Measurements from ENCODE around the gene NELFB.

Gene NELFB

DNA sequence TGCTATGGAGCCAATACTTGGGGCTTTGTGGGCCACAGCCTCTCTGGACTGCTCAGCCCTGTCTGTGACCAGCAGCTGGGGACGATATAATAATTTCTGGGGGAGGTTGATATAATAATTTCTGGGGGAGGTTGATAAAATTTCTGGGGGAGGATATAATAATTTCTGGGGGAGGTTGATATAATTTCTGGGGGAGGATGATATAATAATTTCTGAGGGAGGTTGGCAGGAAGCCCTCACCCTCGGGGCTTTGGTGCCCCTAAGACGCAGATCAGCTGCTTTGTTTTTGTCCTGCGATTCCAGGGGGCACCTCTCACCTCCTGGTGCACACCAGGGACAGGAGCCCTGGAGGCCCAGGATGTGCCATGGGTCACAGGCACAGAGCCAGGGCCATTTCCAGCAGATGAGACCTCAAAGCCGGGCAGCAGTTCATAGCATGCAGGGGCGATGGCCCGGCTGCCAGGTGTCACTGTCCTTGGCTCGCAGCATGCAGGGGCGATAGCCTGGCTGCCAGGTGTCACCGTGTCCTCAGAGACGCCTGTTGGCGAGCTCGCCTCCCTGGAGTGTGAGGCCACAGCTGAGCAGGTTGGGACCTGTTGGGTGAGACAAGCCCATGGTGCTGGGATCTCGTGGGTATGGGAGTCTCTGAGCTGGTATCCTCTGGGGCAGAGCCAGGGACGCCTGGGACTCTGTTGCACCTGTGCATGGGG lies 18.6 kb downstream of the NELFB start:
- Histone ChIP-seq H3K9ac (peak overlapping the region; percentile 65; the same call in 1 of the 2 replicates), H3K4me1 (peaks cover 99% of the 10 kb centered on the region), H3K4me2 (peak overlapping the region; percentile 92), H3K9me3 (no peaks in the 10 kb centered on the region), H4K20me1 (peaks cover 17% of the 10 kb centered on the region; the same call in 1 of the 2 replicates), H3K4me3 (peak overlapping the region; percentile 62; the same call in 1 of the 2 replicates), H3K27ac (peak overlapping the region; percentile 94), H3K36me3 (peaks cover 33% of the 10 kb centered on the region), H3K27me3 (no peaks in the 10 kb centered on the region)
- TF ChIP-seq Cebpa-rat (IDR thresholded peaks at IDR 0.05) = no peak

DNA sequence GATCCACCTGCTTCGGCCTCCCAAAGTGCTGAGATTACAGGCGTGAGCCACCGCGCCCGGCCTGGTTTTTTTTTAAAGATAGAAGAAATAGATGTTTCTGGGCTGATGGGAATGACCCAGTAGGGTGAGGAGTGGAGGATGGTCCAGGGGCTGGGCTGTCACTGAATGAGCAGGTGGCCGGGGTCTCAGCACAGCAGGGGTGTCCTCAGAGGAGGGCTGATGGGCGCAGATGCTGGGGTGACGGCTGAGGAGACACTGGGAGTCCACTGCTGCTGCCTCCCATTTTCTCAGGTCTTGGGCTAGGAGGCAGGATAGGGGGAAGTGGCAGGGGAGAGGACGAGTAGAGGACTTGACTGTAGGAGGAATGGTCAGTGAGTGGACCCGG lies 20.1 kb downstream of the NELFB start:
- peaks cover 99% of the 10 kb centered on the region for H3K4me1 ChIP-seq
- no peaks in the 10 kb centered on the region for H3K9me3 ChIP-seq
- H3K9ac ChIP-seq = peak overlapping the region; percentile 78
- H3K36me3 ChIP-seq = peaks cover 32% of the 10 kb centered on the region
- TF ChIP-seq Cebpa-rat (IDR thresholded peaks at IDR 0.05) = no peak
- H3K27ac ChIP-seq = peak overlapping the region; percentile 94
- H3K4me2 ChIP-seq = peak overlapping the region; percentile 92
- H4K20me1 ChIP-seq = peaks cover 17% of the 10 kb centered on the region; the same call in 1 of the 2 replicates
- H3K4me3 ChIP-seq = peak overlapping the region; percentile 62; the same call in 1 of the 2 replicates
- H3K27me3 ChIP-seq = no peaks in the 10 kb centered on the region

DNA sequence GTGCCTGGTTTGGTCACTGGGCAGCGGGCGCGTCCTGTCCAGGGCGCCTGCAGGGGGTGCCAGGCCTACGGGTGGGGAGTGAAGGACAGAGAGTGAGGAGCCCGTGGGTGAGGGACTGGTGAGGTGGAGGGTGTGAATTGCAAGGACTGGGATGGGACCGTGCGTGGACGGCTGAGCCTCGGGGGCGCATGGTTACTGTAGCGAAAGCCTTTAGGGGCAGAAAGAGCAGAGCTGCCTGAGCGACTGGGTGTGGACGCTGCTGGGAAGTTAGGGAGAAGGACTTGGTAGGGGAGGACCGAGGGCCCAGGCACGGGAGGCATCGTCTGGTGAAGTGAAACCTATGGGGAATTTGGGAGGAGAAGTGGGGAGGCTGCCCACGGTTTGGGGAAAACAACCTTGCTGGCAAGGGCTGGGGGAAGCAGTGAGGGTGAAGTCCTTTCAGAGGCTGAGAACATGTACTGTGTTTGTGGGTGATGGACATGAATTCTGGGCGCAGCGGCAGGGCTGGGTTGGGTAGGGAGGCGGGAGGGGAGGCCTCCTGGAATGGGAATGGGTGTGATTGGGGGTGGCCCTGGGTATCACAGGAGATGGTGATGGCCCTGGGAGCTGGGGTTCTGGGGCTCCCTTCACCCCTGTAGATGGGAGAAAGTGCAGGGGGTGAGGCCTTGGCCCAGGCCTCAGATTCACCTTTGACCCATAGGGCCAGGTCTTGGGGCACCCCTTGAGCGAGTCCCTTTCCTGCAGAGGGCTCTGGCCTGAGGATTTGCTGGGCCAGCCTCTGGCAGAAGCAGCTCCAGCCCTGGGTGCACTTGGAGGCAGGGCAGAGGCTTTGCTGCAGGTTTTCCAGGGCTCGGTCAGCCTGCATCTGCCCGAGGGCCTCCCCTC lies 20.7 kb downstream of the NELFB start:
- no peaks in the 10 kb centered on the region for H3K9me3 ChIP-seq
- no peaks in the 10 kb centered on the region for H3K27me3 ChIP-seq
- H3K4me1 ChIP-seq = peaks cover 99% of the 10 kb centered on the region
- H3K36me3 ChIP-seq = peaks cover 32% of the 10 kb centered on the region
- peak overlapping the region; percentile 92 for H3K4me2 ChIP-seq
- peaks cover 13% of the 10 kb centered on the region; the same call in 1 of the 2 replicates for H4K20me1 ChIP-seq
- TF ChIP-seq Cebpa-rat (IDR thresholded peaks at IDR 0.05) = no peak
- H3K9ac ChIP-seq = peak overlapping the region; percentile 78
- peak overlapping the region; percentile 62 for H3K4me3 ChIP-seq
- peak overlapping the region; percentile 94 for H3K27ac ChIP-seq

DNA sequence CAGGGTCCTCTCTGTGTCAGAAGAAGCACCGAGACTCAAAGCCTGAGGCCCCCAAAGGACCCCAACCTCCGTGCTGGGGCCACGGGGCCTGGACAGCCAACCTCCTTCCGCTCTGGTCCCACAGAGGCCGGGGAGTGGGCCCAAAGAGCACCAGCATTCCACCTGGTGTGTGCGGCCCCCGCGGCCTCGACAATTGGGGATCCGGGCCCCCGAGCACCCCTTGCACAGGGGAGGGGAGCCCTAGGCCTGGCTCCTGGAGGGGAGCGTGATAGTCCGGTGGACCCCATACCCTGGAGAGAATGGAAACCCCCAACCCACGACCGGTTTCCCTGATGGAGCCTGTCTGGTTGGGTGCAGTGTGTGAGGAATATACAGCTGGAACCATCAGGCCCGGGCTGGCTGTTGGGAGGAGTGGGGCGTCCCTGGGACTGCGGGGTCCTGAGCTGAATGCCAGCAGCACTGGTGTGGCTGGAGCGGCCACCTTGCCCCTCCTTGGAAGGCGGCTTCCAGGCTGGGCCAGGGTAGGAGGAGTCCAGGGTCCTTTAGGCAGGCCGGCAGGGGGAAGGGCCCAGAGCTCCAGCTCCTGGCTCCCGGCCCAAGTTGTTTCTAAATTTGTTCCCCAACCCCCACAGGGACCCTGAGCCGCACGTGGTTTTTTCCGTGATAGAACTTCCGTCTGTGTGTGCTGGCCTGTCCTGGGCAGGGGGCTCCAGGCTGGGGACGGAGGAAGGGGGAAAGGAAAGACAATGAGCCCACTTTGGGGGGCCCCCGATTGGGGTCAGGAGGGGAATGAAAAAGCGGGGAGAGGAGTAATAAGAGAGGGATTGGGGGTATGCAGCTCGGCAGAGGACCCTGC lies 21.6 kb downstream of the NELFB start:
- peak overlapping the region; percentile 78 for H3K9ac ChIP-seq
- peak overlapping the region; percentile 62 for H3K4me3 ChIP-seq
- H3K36me3 ChIP-seq = peaks cover 32% of the 10 kb centered on the region
- H3K27me3 ChIP-seq = no peaks in the 10 kb centered on the region
- H3K9me3 ChIP-seq = no peaks in the 10 kb centered on the region
- peak overlapping the region; percentile 94 for H3K27ac ChIP-seq
- TF ChIP-seq Cebpa-rat (IDR thresholded peaks at IDR 0.05) = no peak
- H3K4me2 ChIP-seq = peak overlapping the region; percentile 92
- H4K20me1 ChIP-seq = peaks cover 14% of the 10 kb centered on the region; the same call in 1 of the 2 replicates
- peaks cover 100% of the 10 kb centered on the region for H3K4me1 ChIP-seq

DNA sequence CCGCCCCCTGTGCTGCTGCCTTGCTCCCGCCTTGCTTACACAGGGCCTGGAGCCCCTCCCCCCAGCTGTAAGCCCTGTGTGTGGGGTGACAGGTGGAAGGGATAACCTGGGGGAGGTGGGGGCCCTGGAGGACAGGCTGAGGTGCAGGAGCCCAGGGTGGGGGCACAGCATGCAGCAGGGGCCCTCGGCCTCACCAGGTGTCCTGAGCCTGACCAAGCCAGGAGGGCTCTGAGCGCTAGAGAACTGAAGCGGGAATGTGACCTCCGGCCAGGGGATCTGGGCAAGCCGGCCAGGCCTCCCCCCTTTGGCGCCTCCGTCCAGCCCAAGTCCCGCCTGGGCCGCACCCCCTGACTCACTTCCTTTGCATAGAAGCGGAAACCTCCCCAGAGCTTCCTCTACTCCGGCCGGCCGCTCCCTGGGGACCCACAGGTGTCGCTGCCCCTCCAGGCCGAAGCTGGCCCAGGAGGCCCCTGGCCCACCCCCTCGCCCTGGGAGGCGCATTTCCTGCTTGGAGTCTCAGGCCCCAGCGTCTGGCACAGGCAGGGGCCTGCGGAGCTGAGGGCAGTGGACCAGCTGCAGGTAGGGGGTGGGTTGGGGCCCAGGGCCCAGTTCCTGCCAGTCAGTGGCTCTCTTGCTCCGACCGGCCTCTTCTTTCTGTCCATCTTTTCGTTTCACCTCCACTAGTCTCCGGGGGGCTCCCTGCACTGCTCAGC lies 22.4 kb downstream of the NELFB start, which contains the start of gene TOR4A:
Gene TOR4A, plus strand, starts transcription at position 398 of the 713 bp plus-strand sequence. CDS start 964 bp downstream, outside the sequence.
- peak within 1 kb of the TSS; percentile 94 for H3K27ac ChIP-seq

DNA sequence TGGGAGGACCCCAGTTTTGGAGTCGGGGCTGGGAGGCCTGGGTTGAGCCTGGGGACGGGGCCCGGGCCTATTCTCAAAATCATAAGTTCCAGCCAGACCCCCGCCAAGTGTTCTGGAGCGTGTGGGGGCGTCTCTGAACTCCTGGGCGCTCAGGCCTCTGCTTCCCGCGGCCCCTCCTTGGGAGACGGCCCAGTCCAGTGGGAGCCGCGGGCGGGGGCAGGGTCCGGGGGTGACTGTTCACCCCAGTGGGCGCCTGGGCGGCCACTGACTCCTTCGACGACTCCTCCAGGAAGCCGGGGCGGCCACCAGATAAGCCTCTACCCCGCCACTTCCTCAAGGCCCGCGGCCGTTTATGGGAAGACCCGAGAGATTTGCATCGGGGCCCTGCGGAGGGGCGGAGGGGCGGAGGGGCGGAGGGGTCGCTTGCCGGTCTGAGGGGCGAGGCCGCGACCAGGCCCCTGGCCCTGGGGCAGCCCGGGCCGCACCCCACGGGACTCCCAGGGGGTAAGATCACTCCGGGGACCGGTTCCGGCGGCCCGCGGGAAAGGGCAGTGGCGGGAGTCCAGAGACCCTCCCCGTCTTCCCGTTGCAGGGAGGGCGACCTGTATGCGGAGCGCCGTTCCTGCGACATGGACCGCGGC lies 23.1 kb downstream of the NELFB start:
- H3K9me3 ChIP-seq = no peaks in the 10 kb centered on the region
- H3K4me3 ChIP-seq = peak overlapping the region; percentile 62
- peak overlapping the region; percentile 78 for H3K9ac ChIP-seq
- peaks cover 5% of the 10 kb centered on the region; the same call in 1 of the 2 replicates for H4K20me1 ChIP-seq
- no peak for TF ChIP-seq Cebpa-rat (IDR thresholded peaks at IDR 0.05)
- H3K27ac ChIP-seq = peak overlapping the region; percentile 94
- peak overlapping the region; percentile 92 for H3K4me2 ChIP-seq
- peaks cover 100% of the 10 kb centered on the region for H3K4me1 ChIP-seq
- no peaks in the 10 kb centered on the region for H3K27me3 ChIP-seq
- peaks cover 19% of the 10 kb centered on the region for H3K36me3 ChIP-seq

More for the DNA sequence above, 22.4 kb downstream of the NELFB start, which contains the start of gene TOR4A:
- Histone ChIP-seq H3K4me2 (peak within 1 kb of the TSS; percentile 92), H3K36me3 (peaks cover 26% of the 10 kb centered on the region), H3K9me3 (no peaks in the 10 kb centered on the region), H4K20me1 (peaks cover 7% of the 10 kb centered on the region; the same call in 1 of the 2 replicates), H3K4me1 (peaks cover 100% of the 10 kb centered on the region), H3K4me3 (peak within 1 kb of the TSS; percentile 62), H3K27me3 (no peaks in the 10 kb centered on the region), H3K9ac (peak within 1 kb of the TSS; percentile 78)
- TF ChIP-seq Cebpa-rat (IDR thresholded peaks at IDR 0.05) = no peak

DNA sequence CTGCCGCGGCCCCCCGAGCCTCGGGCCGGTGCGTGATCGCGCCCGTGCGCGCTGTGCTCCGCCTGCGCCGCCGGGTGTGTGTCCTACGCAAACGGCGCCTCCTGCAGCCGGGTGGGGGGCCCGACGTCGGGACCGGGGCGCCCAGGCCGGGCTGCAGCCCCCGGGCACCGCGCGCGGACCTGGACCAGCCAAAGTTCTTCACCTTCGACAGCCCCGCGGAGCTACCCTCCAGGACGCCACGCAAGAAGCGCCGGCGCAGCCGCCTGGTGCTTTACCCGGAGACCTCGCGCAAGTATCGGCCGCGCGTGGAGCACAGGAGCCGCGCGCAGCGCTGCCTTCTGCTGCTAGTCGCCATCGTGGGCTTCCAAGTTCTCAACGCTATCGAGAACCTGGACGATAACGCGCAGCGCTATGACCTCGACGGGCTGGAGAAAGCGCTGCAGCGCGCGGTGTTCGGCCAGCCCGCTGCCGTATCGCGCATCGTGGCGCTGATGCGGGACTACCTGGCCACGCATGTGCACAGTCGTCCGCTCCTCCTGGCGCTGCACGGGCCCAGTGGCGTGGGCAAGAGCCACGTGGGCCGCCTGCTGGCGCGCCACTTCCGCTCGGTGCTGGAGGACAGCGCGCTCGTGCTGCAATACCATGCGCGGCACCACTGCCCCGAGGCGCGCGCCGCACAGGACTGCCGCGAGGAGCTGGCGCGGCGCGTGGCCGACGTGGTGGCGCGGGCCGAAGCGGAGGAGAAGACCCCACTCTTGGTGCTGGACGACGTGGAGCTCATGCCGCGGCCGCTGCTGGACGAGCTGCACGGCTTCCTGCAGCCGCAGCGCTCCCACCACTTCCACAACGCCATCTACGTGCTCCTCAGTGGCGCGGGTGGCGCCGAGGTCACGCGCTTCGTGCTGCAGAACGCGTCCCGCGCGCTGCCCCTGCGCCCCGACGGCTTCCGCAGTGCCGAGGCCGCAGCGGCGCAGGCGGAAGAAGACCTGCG lies 23.9 kb downstream of the NELFB start:
- H3K9ac ChIP-seq = no peak overlapping the region
- H3K9me3 ChIP-seq = no peaks in the 10 kb centered on the region
- H3K4me1 ChIP-seq = peaks cover 95% of the 10 kb centered on the region
- peak overlapping the region; percentile 11; the same call in 1 of the 2 replicates for H3K4me3 ChIP-seq
- H3K36me3 ChIP-seq = peaks cover 16% of the 10 kb centered on the region; the same call in 1 of the 2 replicates
- no peak for TF ChIP-seq Cebpa-rat (IDR thresholded peaks at IDR 0.05)
- peak overlapping the region; percentile 92 for H3K4me2 ChIP-seq
- H4K20me1 ChIP-seq = peaks cover 5% of the 10 kb centered on the region; the same call in 1 of the 2 replicates
- peak overlapping the region; percentile 94 for H3K27ac ChIP-seq
- H3K27me3 ChIP-seq = no peaks in the 10 kb centered on the region

Measured in BLaER1 (cell line).